Measurements from ENCODE around the gene HTR5A. TPM values are rescaled to one million over a fixed set of nuclear protein-coding genes. Genes with fewer than 3 reads are reported as not detected.

The HTR5A gene
- total and polyA plus RNA-seq, 2 donors (not counting 3 experiments of a cell fraction or from before 2014, with no cell fraction given), result not detected

GRCh38 chr7:155073922-155074321 lies 3.8 kb downstream of the HTR5A start:
- H3K9me3 ChIP-seq (replicated peaks; ENCODE audit: control insufficient read depth, insufficient read depth, low read length), result no peaks in the 10 kb centered on the region
- FAIRE-seq, result no peak
- H3K36me3 ChIP-seq (ENCODE audit: control insufficient read depth in 2 of 2, extremely low read depth in 1 of 2, insufficient read depth in 2 of 2, low read length in 2 of 2), result no peaks in the 10 kb centered on the region
- no peaks in the 10 kb centered on the region for H3K9me1 ChIP-seq (replicated peaks; ENCODE audit: control insufficient read depth, extremely low read depth, insufficient read depth, low read length)
- dilution Hi-C loops (cut with MboI; ENCODE audit: extremely low pct_ligation_motif_present, low sequenced_read_pairs), result no loop called here
- H3K9ac ChIP-seq (replicated peaks; ENCODE audit: extremely low read depth, insufficient read depth, low read length), result no peak overlapping the region
- no TSS peak for BruUV-seq (replicated peaks)
- no peak overlapping the region for H3K4me2 ChIP-seq (ENCODE audit: insufficient read depth, low read length)
- DNase-seq (ENCODE audit: low read depth, low spot score), result no peak
- no peak overlapping the region for H2AFZ ChIP-seq (ENCODE audit: low read depth, low read length)
- no peak overlapping the region for H3K27ac ChIP-seq (ENCODE audit: insufficient read depth, low read depth, low read length)
- ChIA-PET CTCF (interaction anchor here (1.0 kb wide), 1 partner anchor 8 kb away, joined by 3 read pairs; no protein-coding TSS in a partner anchor), POLR2A (no interaction called here)
- H4K20me1 ChIP-seq (replicated peaks; ENCODE audit: control insufficient read depth, extremely low read depth, insufficient read depth, low read length), result no peaks in the 10 kb centered on the region
- no peaks in the 10 kb centered on the region for H3K79me2 ChIP-seq (ENCODE audit: control insufficient read depth, insufficient read depth, low read length)
- H3K27me3 ChIP-seq (ENCODE audit: control insufficient read depth in 2 of 2, insufficient read depth in 2 of 2, low read length in 2 of 2), result no peaks in the 10 kb centered on the region
- intact Hi-C loops (cut with micrococcal nuclease), result loop anchor here (5.0 kb wide), 1 partner anchor 273 kb away; no protein-coding TSS in a partner anchor
- no peak overlapping the region for H3K4me3 ChIP-seq (replicated peaks in 1 of 3; ENCODE audit: insufficient read depth in 1 of 3, low read depth in 1 of 3, low read length in 3 of 3)
- H3K4me1 ChIP-seq (ENCODE audit: control insufficient read depth, extremely low read depth, insufficient read depth, low read length), result no peaks in the 10 kb centered on the region
- no peak for TF ChIP-seq POLR2A (IDR thresholded peaks at IDR 0.05; ENCODE audit: low read depth, low read length)
- no peak for TF ChIP-seq FOS (IDR thresholded peaks at IDR 0.05; ENCODE audit: borderline replicate concordance, insufficient read depth, low read length)
- TF ChIP-seq MAX (IDR thresholded peaks at IDR 0.05; ENCODE audit: insufficient read depth, insufficient read length), result no peak
- no peak for TF ChIP-seq POLR2AphosphoS5 (IDR thresholded peaks at IDR 0.05; ENCODE audit: insufficient read depth, low read depth, low read length)
- no peak for TF ChIP-seq GATA2 (IDR thresholded peaks at IDR 0.05; ENCODE audit: insufficient read depth, insufficient read length, low read depth, low read length)
- TF ChIP-seq CTCF (IDR thresholded peaks at IDR 0.05; ENCODE audit: extremely low read depth in 1 of 2, insufficient read depth in 1 of 2, low read depth in 1 of 2, low read length in 2 of 2), result no peak
- TF ChIP-seq MYC (IDR thresholded peaks at IDR 0.05; ENCODE audit: low read depth, low read length), result no peak
- no peak for TF ChIP-seq JUN (IDR thresholded peaks at IDR 0.05; ENCODE audit: borderline replicate concordance, insufficient read depth, insufficient read length, low read depth)
- TF ChIP-seq EZH2 (IDR thresholded peaks at IDR 0.05; ENCODE audit: borderline replicate concordance, low read depth, low read length, severe bottlenecking), result no peak

All from endothelial cell of umbilical vein (primary cell).